Body of pancreas (tissue), 4 donors: Measurements from ENCODE around the gene CGGBP1. TPM values are rescaled to one million over a fixed set of nuclear protein-coding genes. Genes with fewer than 3 reads are reported as not detected.

Experiments used
- ATAC-seq: fragments of 150-250 bp; one replicate; pipeline ENCODE4 v1.9.1; 2016
- DNase-seq, 4 donors: peaks; one replicate each; pipeline ENCODE4 v3.0.0-alpha.2; 2019
- H3K27ac ChIP-seq, 4 donors: fragments of 200-600 bp; sonication (generic); 1 replicate in 3 of 4; 2 replicates in 1 of 4; pipeline versions ENCODE4 v1.5.1 to v1.6.1; 2016 to 2019; ENCODE audit warnings: mild to moderate bottlenecking in 1 of 4, mixed read lengths in 1 of 4, moderate library complexity in 1 of 4
- H3K27me3 ChIP-seq, 2 donors: fragments of 200-600 bp; sonication (generic); one replicate each; pipeline ENCODE4 v1.6.0; 2016; ENCODE audit warnings: mild to moderate bottlenecking in 1 of 2
- H3K36me3 ChIP-seq, 2 donors: fragments of 200-600 bp; sonication (generic); replicated peaks in 1 of 2; 2 replicates each; pipeline ENCODE4 v1.5.1; 2016; ENCODE audit warnings: low read depth in 2 of 2; ENCODE audit not compliant: insufficient read depth in 1 of 2
- H3K4me1 ChIP-seq: fragments of 200-600 bp; sonication (generic); one replicate; pipeline ENCODE4 v1.6.0; 2016
- H3K4me3 ChIP-seq, 2 donors: fragments of 200-600 bp; sonication (generic); 1 replicate in 1 of 2; 2 replicates in 1 of 2; pipeline ENCODE4 v1.5.1; 2016 to 2019
- H3K9me3 ChIP-seq, 3 donors: fragments of 200-600 bp; sonication (generic); 1 replicate in 2 of 3; 2 replicates in 1 of 3; pipeline ENCODE4 v1.5.1; 2016
- CTCF ChIP-seq, 7 experiments: fragments of 450-650 bp in 4 of 7; fragments of 200-600 bp in 3 of 7; sonication (generic) in 3 of 7; IDR thresholded peaks; one replicate each; pipeline ENCODE4 v1.5.1; 2016 to 2019; ENCODE audit warnings: antibody characterized with exemption in 7 of 7
- POLR2A ChIP-seq, 3 donors: fragments of 450-650 bp; IDR thresholded peaks; one replicate each; pipeline ENCODE4 v1.6.1; 2016; ENCODE audit warnings: antibody characterized with exemption in 3 of 3, mild to moderate bottlenecking in 2 of 3
- WGBS, 2 donors: methylation state at CpG; one replicate each; pipeline ENCODE4 v1.1.5; 2017; 5-methylcytosine and 5-hydroxymethylcytosine counted together
- intact Hi-C: fragments of 100-400 bp; cut with DNase I; formaldehyde crosslinking; loops from one replicate; pipeline ENCODE4 v1.15.1; 2023
- total RNA-seq, 2 donors: library from RNA; depleted of rRNA; stranded (reverse); fragments of >200 nt; gene quantifications; one replicate each; pipeline ENCODE4 v1.1.0, GENCODE V29; 2016

Gene CGGBP1
- 10 to 100 TPM; 38.6 to 44.4 TPM for total RNA-seq

GRCh38 chr3:88058581-88059379 is at the start of gene CGGBP1, which contains the start of gene ZNF654:
Gene CGGBP1 (minus strand): TSS chr3:88059005. CDS start chr3:88055976, 3,029 bp downstream.
Gene ZNF654 (plus strand): TSS chr3:88059255. CDS start chr3:88059320, 65 bp downstream.
- ATAC-seq (peak; percentile 96), DNase-seq (peak; percentile 98 to 99 (median 98))
- TF ChIP-seq POLR2A (IDR thresholded peaks at IDR 0.05) (peak; percentile 65 to 91 (median 87)), CTCF (IDR thresholded peaks at IDR 0.05) (no peak)
- Histone ChIP-seq H3K27me3 (no peaks in the 10 kb centered on the region), H3K4me3 (peak within 1 kb of the TSS; percentile 89 to 90), H3K27ac (peak within 1 kb of the TSS; percentile 92 to 99 (median 94)), H3K36me3 (peaks cover 6 to 11% of the 10 kb centered on the region in 2 donors), H3K4me1 (peaks cover 32% of the 10 kb centered on the region), H3K9me3 (no peaks in the 10 kb centered on the region)
- intact Hi-C loops = no loop called here
- 0 to 1% methylated on average over 62 to 76 of the region's 76 CpGs for WGBS, 2 donors

- DNase-seq = no peak
- no peak for TF ChIP-seq POLR2A (IDR thresholded peaks at IDR 0.05)
- TF ChIP-seq CTCF (IDR thresholded peaks at IDR 0.05) = no peak
- Histone ChIP-seq H3K9me3 (no peaks in the 10 kb centered on the region), H3K36me3 (no peaks in the 10 kb centered on the region), H3K4me1 (no peaks in the 10 kb centered on the region), H3K27ac (no peak overlapping the region), H3K4me3 (no peak overlapping the region), H3K27me3 (no peaks in the 10 kb centered on the region)
- no peak for ATAC-seq
- intact Hi-C loops = no loop called here
Measured at GRCh38 chr3:88105325-88105724, 46.5 kb upstream of the CGGBP1 start.

- Histone ChIP-seq H3K27me3 (no peaks in the 10 kb centered on the region), H3K36me3 (no peaks in the 10 kb centered on the region), H3K4me3 (no peak overlapping the region), H3K4me1 (no peaks in the 10 kb centered on the region), H3K9me3 (no peaks in the 10 kb centered on the region), H3K27ac (no peak overlapping the region)
- WGBS, 2 donors = 92 to 96% methylated on average over 1 of the region's 1 CpG
- no peak for ATAC-seq
- intact Hi-C loops = no loop called here
- DNase-seq = no peak
- TF ChIP-seq CTCF (IDR thresholded peaks at IDR 0.05) (no peak), POLR2A (IDR thresholded peaks at IDR 0.05) (no peak)
Measured at GRCh38 chr3:88101142-88101541, 42.3 kb upstream of the CGGBP1 start.

GRCh38 chr3:88093266-88093665 is 34.5 kb upstream of the CGGBP1 start:
- no peaks in the 10 kb centered on the region for H3K27me3 ChIP-seq
- H3K9me3 ChIP-seq = no peaks in the 10 kb centered on the region
- no peak overlapping the region for H3K27ac ChIP-seq
- intact Hi-C loops = no loop called here
- WGBS, 2 donors = 71 to 86% methylated on average over 1 of the region's 1 CpG
- no peak overlapping the region for H3K4me3 ChIP-seq
- no peaks in the 10 kb centered on the region for H3K4me1 ChIP-seq
- DNase-seq (no peak), ATAC-seq (no peak)
- H3K36me3 ChIP-seq = no peaks in the 10 kb centered on the region
- TF ChIP-seq CTCF (IDR thresholded peaks at IDR 0.05) (no peak), POLR2A (IDR thresholded peaks at IDR 0.05) (no peak)

- Histone ChIP-seq H3K4me3 (no peak overlapping the region), H3K27ac (no peak overlapping the region), H3K36me3 (peaks cover 0 to 2% of the 10 kb centered on the region in 2 donors), H3K27me3 (no peaks in the 10 kb centered on the region), H3K4me1 (no peaks in the 10 kb centered on the region), H3K9me3 (no peaks in the 10 kb centered on the region)
- ATAC-seq (no peak), DNase-seq (no peak)
- intact Hi-C loops = no loop called here
- no peak for TF ChIP-seq POLR2A (IDR thresholded peaks at IDR 0.05)
- TF ChIP-seq CTCF (IDR thresholded peaks at IDR 0.05) = no peak
Measured at GRCh38 chr3:88092270-88092669, 33.5 kb upstream of the CGGBP1 start.
